GM12878 (cell line): ENCODE measurements around the gene LIMA1. TPM values are rescaled to one million over a fixed set of nuclear protein-coding genes. Genes with fewer than 3 reads are reported as not detected.

Source experiments
- ATAC-seq: fragments of 200-7000 bp; cut with Tn5 transposase; 3 replicates; pipeline ENCODE4 v1.9.1; 2020; ENCODE audit warnings: mild to moderate bottlenecking, moderate library complexity
- BruUV-seq: library from RNA; stranded (reverse); fragments of 400-500 nt; replicated peaks from 2 replicates; lab custom pipeline; 2021; lab: Mats Ljungman, UMichigan
- CTCF ChIA-PET: fragments of 300-600 bp; sonication (Branson Sonifier 250); formaldehyde crosslinking; extraction: SDS; loops from one replicate; lab custom pipeline; 2021; ENCODE audit warnings: inconsistent platforms; lab: Yijun Ruan, JAX
- POLR2A ChIA-PET: fragments of 350-600 bp; formaldehyde crosslinking; extraction: SDS; loops from one replicate; lab custom pipeline; 2021; ENCODE audit warnings: inconsistent platforms; lab: Charles Lee
- RAD21 ChIA-PET: fragments of 300-600 bp; sonication (Branson Sonifier 250); formaldehyde crosslinking; loops from one replicate; lab custom pipeline; 2023; ENCODE audit warnings: antibody characterized with exemption; ENCODE audit not compliant: unreplicated experiment; lab: Charles Lee
- SMC1A ChIA-PET: fragments of 300-600 bp; sonication (Branson Sonifier 250); formaldehyde crosslinking; loops from one replicate; lab custom pipeline; 2023; ENCODE audit not compliant: unreplicated experiment, uncharacterized antibody; lab: Charles Lee
- DNase-seq: peaks from one replicate; pipeline ENCODE4 v3.0.0-alpha.2; 2011; ENCODE audit warnings: low read depth, low spot score
- FAIRE-seq: peaks from 3 replicates; lab custom pipeline; 2011; peaks lifted over from hg19 to GRCh38; lab: Jason Lieb, UNC
- H2AFZ ChIP-seq: 2 replicates; pipeline ENCODE4 v1.6.0; 2011; ENCODE audit warnings: low read depth, low read length, control low read depth; ENCODE audit not compliant: control insufficient read depth
- H3K27ac ChIP-seq: 2 replicates; pipeline ENCODE4 v1.5.1; 2011; ENCODE audit warnings: control low read depth; ENCODE audit not compliant: control insufficient read depth, insufficient read depth
- H3K27me3 ChIP-seq, 2 experiments: replicated peaks in 1 of 2; 2 replicates each; pipeline versions ENCODE4 v1.6.0 to v1.6.1; 2011; ENCODE audit warnings: low read length in 1 of 2; ENCODE audit not compliant: control insufficient read depth in 2 of 2, insufficient read depth in 2 of 2
- H3K36me3 ChIP-seq, 2 experiments: 2 replicates each; pipeline ENCODE4 v1.5.1; 2011; ENCODE audit warnings: low read length in 1 of 2; ENCODE audit not compliant: control insufficient read depth in 2 of 2, insufficient read depth in 2 of 2
- H3K4me1 ChIP-seq: 2 replicates; pipeline ENCODE4 v1.6.1; 2011; ENCODE audit warnings: mild to moderate bottlenecking, low read length, moderate library complexity, mixed read lengths; ENCODE audit not compliant: control insufficient read depth, insufficient read depth
- H3K4me2 ChIP-seq: 2 replicates; pipeline ENCODE4 v1.6.0; 2011; ENCODE audit warnings: control low read depth; ENCODE audit not compliant: control insufficient read depth, insufficient read depth
- H3K4me3 ChIP-seq: fragments of 200-600 bp; sonication (generic); 2 replicates; pipeline ENCODE4 v1.5.1; 2016
- H3K79me2 ChIP-seq: 2 replicates; pipeline ENCODE4 v1.6.0; 2011; ENCODE audit warnings: low read length; ENCODE audit not compliant: control insufficient read depth, insufficient read depth
- H3K9ac ChIP-seq: 2 replicates; pipeline ENCODE4 v1.8.0; 2011; ENCODE audit warnings: low read length, control low read depth, mixed read lengths; ENCODE audit not compliant: control insufficient read depth, insufficient read depth
- H3K9me3 ChIP-seq: replicated peaks from 3 replicates; pipeline ENCODE4 v1.5.1; 2011; ENCODE audit warnings: mild to moderate bottlenecking, low read length; ENCODE audit not compliant: control insufficient read depth, insufficient read depth
- H4K20me1 ChIP-seq: 2 replicates; pipeline ENCODE4 v1.6.0; 2011; ENCODE audit not compliant: control insufficient read depth, insufficient read depth
- BHLHE40 ChIP-seq, 2 experiments: fragments of 450-650 bp in 1 of 2; IDR thresholded peaks; 2 replicates each; pipeline ENCODE4 v1.6.1; 2011 to 2017; ENCODE audit warnings: low read depth in 2 of 2, borderline replicate concordance in 1 of 2, improper control_type of control experiment in 1 of 2, low read length in 1 of 2, mild to moderate bottlenecking in 1 of 2
- CHD2 ChIP-seq: IDR thresholded peaks from 2 replicates; pipeline ENCODE4 v1.6.1; 2011; ENCODE audit warnings: low read depth, low read length, improper control_type of control experiment, borderline replicate concordance
- ELK1 ChIP-seq: IDR thresholded peaks from 2 replicates; pipeline ENCODE4 v1.6.1; 2012; ENCODE audit warnings: low read depth, low read length, improper control_type of control experiment
- EP300 ChIP-seq, 2 experiments: fragments of 150-350 bp in 1 of 2; IDR thresholded peaks; 2 replicates each; pipeline ENCODE4 v1.6.1; 2011 to 2012; ENCODE audit warnings: low read depth in 2 of 2, low read length in 2 of 2, borderline replicate concordance in 1 of 2, improper control_type of control experiment in 1 of 2, inconsistent platforms in 1 of 2; ENCODE audit not compliant: control insufficient read depth in 1 of 2
- HSF1 ChIP-seq: fragments of 150-350 bp; IDR thresholded peaks from 2 replicates; pipeline ENCODE4 v1.6.1; 2014; ENCODE audit warnings: mild to moderate bottlenecking, low read depth, low read length
- IKZF1 ChIP-seq: fragments of 450-650 bp; conservative IDR thresholded peaks from 2 replicates; pipeline ENCODE4 v1.6.1; 2017; ENCODE audit warnings: antibody characterized with exemption, mild to moderate bottlenecking
- IKZF2 ChIP-seq, 2 experiments: fragments of 450-650 bp; IDR thresholded peaks; 2 replicates each; pipeline ENCODE4 v1.6.1; 2017; ENCODE audit warnings: mild to moderate bottlenecking in 2 of 2, moderate library complexity in 2 of 2
- JUNB ChIP-seq: IDR thresholded peaks from 2 replicates; pipeline ENCODE4 v1.6.1; 2016; ENCODE audit warnings: antibody characterized with exemption, mild to moderate bottlenecking
- LARP7 ChIP-seq: fragments of 450-650 bp; IDR thresholded peaks from 2 replicates; pipeline ENCODE4 v1.6.1; 2017; ENCODE audit warnings: mild to moderate bottlenecking
- MEF2A ChIP-seq: IDR thresholded peaks from 2 replicates; pipeline ENCODE4 v1.6.1; 2011; ENCODE audit warnings: low read depth, mild to moderate bottlenecking, low read length, moderate library complexity; ENCODE audit not compliant: insufficient read depth
- MYC ChIP-seq: IDR thresholded peaks from 2 replicates; pipeline ENCODE4 v1.6.1; 2011; ENCODE audit warnings: mild to moderate bottlenecking, low read length, moderate library complexity, inconsistent platforms; ENCODE audit not compliant: insufficient read depth, insufficient replicate concordance, insufficient read length, severe bottlenecking
- RUNX3 ChIP-seq: IDR thresholded peaks from 2 replicates; pipeline ENCODE4 v1.6.1; 2012; ENCODE audit warnings: low read length, inconsistent platforms
- WGBS: methylation state at CpG from one replicate; pipeline ENCODE4 v1.1.6; 2016; ENCODE audit warnings: low lambda C conversion rate; ENCODE audit not compliant: insufficient replicate concordance, insufficient coverage; ENCODE audit errors: missing lambda C conversion rate; 5-methylcytosine and 5-hydroxymethylcytosine counted together
- in situ Hi-C: fragments of 300-500 bp; cut with MboI; formaldehyde crosslinking; loops from 9 replicates; pipeline ENCODE4 v1.14.3; 2018; ENCODE audit warnings: mixed read lengths
- intact Hi-C: fragments of 100-400 bp; cut with micrococcal nuclease; formaldehyde crosslinking; loops from one replicate; pipeline ENCODE4 v1.14.2; 2022; ENCODE audit not compliant: unreplicated experiment
- polyA plus RNA-seq, 11 experiments: library from polyadenylated mRNA; depleted of rRNA in 4 of 11; unstranded in 6 of 11; stranded (reverse) in 5 of 11; fragments of >200 nt; fragmentation: Nextera tagmentation in 4 of 11; fragmentation: Illumina TruSeq in 1 of 11; extraction: Ambion mirVana in 4 of 11; extraction: Trizol in 1 of 11; gene quantifications; 1 replicate in 1 of 11; 2 replicates in 10 of 11; pipeline versions ENCODE4 v1.2.1 to v1.2.3, GENCODE V29; 2011 to 2016; ENCODE audit warnings: inconsistent platforms in 2 of 11, missing spikeins in 2 of 11, low read depth in 1 of 11
- total RNA-seq, 4 experiments: library from RNA; depleted of rRNA in 3 of 4; stranded (reverse); fragments of >200 nt in 3 of 4; fragmentation: Illumina TruSeq in 1 of 4; extraction: Trizol in 1 of 4; gene quantifications; 2 replicates each; pipeline versions ENCODE4 v1.2.1 to v1.2.3, GENCODE V29; 2013 to 2021

Gene LIMA1
- total and polyA plus RNA-seq, 10 of the 15 experiments (the other 5 are each of a cell fraction or from before 2014, with no cell fraction given) = 53.2 to 109 (median 60.8) TPM

- Histone ChIP-seq H3K4me2 (peak overlapping the region; percentile 4; the same call in 1 of the 2 replicates), H3K36me3 (no peaks in the 10 kb centered on the region), H3K9me3 (no peaks in the 10 kb centered on the region), H4K20me1 (no peaks in the 10 kb centered on the region), H3K79me2 (no peaks in the 10 kb centered on the region), H3K27ac (peak overlapping the region; percentile 0), H2AFZ (peak overlapping the region; percentile 58; the same call in 1 of the 2 replicates), H3K4me3 (no peak overlapping the region), H3K27me3 (no peaks in the 10 kb centered on the region), H3K4me1 (peaks cover 55% of the 10 kb centered on the region), H3K9ac (no peak overlapping the region)
- ChIA-PET SMC1A (interaction anchor here (0.6 to 6.6 kb wide), 8 partner anchors 8 to 141 kb away, joined by 3 to 97 read pairs (median 4); partner anchors contain the start of gene LIMA1), POLR2A (interaction anchor here (0.6 to 4.1 kb wide), 8 partner anchors 9 to 1155 kb away, joined by 3 to 53 read pairs (median 8); partner anchors contain the start of genes CERS5 and COX14), RAD21 (interaction anchor here (0.9 to 3.0 kb wide), 5 partner anchors 9 to 141 kb away, joined by 3 to 25 read pairs (median 6); partner anchors contain the start of gene COX14), CTCF (interaction anchor here (2.5 to 3.9 kb wide), 3 partner anchors 30 to 40 kb away, joined by 10 to 14 read pairs (median 11); partner anchors contain the start of gene LIMA1)
- intact Hi-C loops (no loop called here), in situ Hi-C loops (no loop called here)
- DNase-seq (no peak), ATAC-seq (peak; percentile 28), FAIRE-seq (no peak)
- no peak for TF ChIP-seq EP300 (IDR thresholded peaks at IDR 0.05; ENCODE audit: borderline replicate concordance in 1 of 2, control insufficient read depth in 1 of 2, low read depth in 2 of 2, low read length in 2 of 2)
- TF ChIP-seq MYC = no peak
- TF ChIP-seq JUNB = peak; percentile 30; the same call in 1 of the 2 replicates
- no peak for TF ChIP-seq CHD2
- no peak for TF ChIP-seq ELK1
- TF ChIP-seq BHLHE40 (IDR thresholded peaks at IDR 0.05; ENCODE audit: borderline replicate concordance in 1 of 2, low read depth in 2 of 2, low read length in 1 of 2) = no peak
- peak; percentile 73 for TF ChIP-seq RUNX3
- TF ChIP-seq IKZF2 (IDR thresholded peaks at IDR 0.05) = peak in 1 of 2 experiments; percentile 13; a peak in 1 of 4 replicates
- TF ChIP-seq MEF2A = 0 out of 2 replicates have a peak, but pooled peaks have one; percentile 39
- no peak for TF ChIP-seq LARP7
- TF ChIP-seq HSF1 = no peak
- 0 out of 2 replicates have a peak, but pooled peaks have one; percentile 24 for TF ChIP-seq IKZF1
- WGBS = 40% methylated on average over 6 of the region's 6 CpGs
- no TSS peak for BruUV-seq
These were observed 31.6 kb downstream of the LIMA1 start for GRCh38 chr12:50251619-50252252.
